Liver (tissue), 9 donors: ENCODE measurements around the gene C8B. TPM values are rescaled to one million over a fixed set of nuclear protein-coding genes. Genes with fewer than 3 reads are reported as not detected.

Experiments used
- DNase-seq: peaks from one replicate; pipeline ENCODE4 v3.0.0-alpha.2; 2017; ENCODE audit warnings: low spot score
- H3K27ac ChIP-seq, 2 donors: one replicate each; pipeline ENCODE4 v1.7.0; 2013; ENCODE audit warnings: inconsistent platforms in 2 of 2, low read length in 2 of 2, control low read depth in 1 of 2, low read depth in 1 of 2, mild to moderate bottlenecking in 1 of 2
- H3K27me3 ChIP-seq, 4 donors: one replicate each; pipeline versions ENCODE4 v1.6.1 to v1.7.0; 2013; ENCODE audit warnings: low read length in 3 of 4, inconsistent platforms in 1 of 4, mild to moderate bottlenecking in 1 of 4, moderate library complexity in 1 of 4; ENCODE audit not compliant: control insufficient read depth in 4 of 4, insufficient read depth in 4 of 4
- H3K36me3 ChIP-seq, 4 donors: one replicate each; pipeline versions ENCODE4 v1.6.1 to v1.7.0; 2013; ENCODE audit warnings: low read length in 3 of 4, mild to moderate bottlenecking in 3 of 4, low read depth in 1 of 4, moderate library complexity in 1 of 4; ENCODE audit not compliant: control insufficient read depth in 4 of 4, insufficient read depth in 3 of 4
- H3K4me1 ChIP-seq, 4 donors: one replicate each; pipeline versions ENCODE4 v1.6.1 to v1.7.0; 2013; ENCODE audit warnings: low read length in 3 of 4, mild to moderate bottlenecking in 3 of 4, moderate library complexity in 1 of 4; ENCODE audit not compliant: control insufficient read depth in 4 of 4, insufficient read depth in 4 of 4
- H3K4me3 ChIP-seq, 3 donors: one replicate each; pipeline versions ENCODE4 v1.6.1 to v1.7.0; 2013; ENCODE audit warnings: low read length in 3 of 3, control low read depth in 1 of 3, low read depth in 1 of 3, mild to moderate bottlenecking in 1 of 3
- H3K9ac ChIP-seq, 2 donors: one replicate each; pipeline ENCODE4 v1.7.0; 2013; ENCODE audit warnings: low read length in 2 of 2, mild to moderate bottlenecking in 2 of 2, moderate library complexity in 2 of 2, control low read depth in 1 of 2, low read depth in 1 of 2
- H3K9me3 ChIP-seq, 4 donors: one replicate each; pipeline versions ENCODE4 v1.6.1 to v1.7.0; 2013; ENCODE audit warnings: low read length in 3 of 4; ENCODE audit not compliant: control insufficient read depth in 4 of 4
- ATF3 ChIP-seq: IDR thresholded peaks from 2 replicates; pipeline ENCODE4 v1.6.1; 2016; ENCODE audit warnings: antibody characterized with exemption
- CTCF ChIP-seq: fragments of 150-350 bp; IDR thresholded peaks from 2 replicates; pipeline ENCODE4 v1.5.1; 2017; ENCODE audit warnings: improper control_type of control experiment, low read depth, low read length; ENCODE audit not compliant: missing input control
- EGR1 ChIP-seq, 2 donors: IDR thresholded peaks; 2 replicates each; pipeline ENCODE4 v1.6.1; 2016 to 2018; ENCODE audit warnings: antibody characterized with exemption in 2 of 2, low read depth in 2 of 2
- FOXA2 ChIP-seq: IDR thresholded peaks from 2 replicates; pipeline ENCODE4 v1.6.1; 2016; ENCODE audit warnings: antibody characterized with exemption
- GABPA ChIP-seq, 2 donors: IDR thresholded peaks in 1 of 2; conservative IDR thresholded peaks in 1 of 2; 2 replicates each; pipeline ENCODE4 v1.6.1; 2016; ENCODE audit warnings: antibody characterized with exemption in 2 of 2, mild to moderate bottlenecking in 1 of 2, moderate library complexity in 1 of 2
- HNF4A ChIP-seq, 2 donors: conservative IDR thresholded peaks; 2 replicates each; pipeline ENCODE4 v1.6.1; 2016; ENCODE audit warnings: antibody characterized with exemption in 2 of 2, mild to moderate bottlenecking in 2 of 2
- HNF4G ChIP-seq: IDR thresholded peaks from 2 replicates; pipeline ENCODE4 v1.6.1; 2016; ENCODE audit warnings: antibody characterized with exemption
- JUND ChIP-seq, 2 donors: IDR thresholded peaks; 2 replicates each; pipeline ENCODE4 v1.6.1; 2016; ENCODE audit warnings: antibody characterized with exemption in 2 of 2
- MAX ChIP-seq: IDR thresholded peaks from 2 replicates; pipeline ENCODE4 v1.6.1; 2016; ENCODE audit warnings: antibody characterized with exemption
- NR2F2 ChIP-seq: IDR thresholded peaks from 2 replicates; pipeline ENCODE4 v1.6.1; 2016; ENCODE audit warnings: antibody characterized with exemption
- RAD21 ChIP-seq, 2 donors: IDR thresholded peaks; 2 replicates each; pipeline ENCODE4 v1.6.1; 2016; ENCODE audit warnings: antibody characterized with exemption in 2 of 2, mild to moderate bottlenecking in 2 of 2
- REST ChIP-seq: IDR thresholded peaks from 2 replicates; pipeline ENCODE4 v1.6.1; 2016; ENCODE audit warnings: antibody characterized with exemption, mild to moderate bottlenecking
- RXRA ChIP-seq, 2 donors: IDR thresholded peaks; 2 replicates each; pipeline ENCODE4 v1.6.1; 2017 to 2018; ENCODE audit warnings: antibody characterized with exemption in 2 of 2, mild to moderate bottlenecking in 1 of 2
- SP1 ChIP-seq: IDR thresholded peaks from 2 replicates; pipeline ENCODE4 v1.6.1; 2018; ENCODE audit warnings: antibody characterized with exemption, mild to moderate bottlenecking
- TAF1 ChIP-seq: conservative IDR thresholded peaks from 2 replicates; pipeline ENCODE4 v1.6.1; 2016; ENCODE audit warnings: antibody characterized with exemption, mild to moderate bottlenecking
- YY1 ChIP-seq: IDR thresholded peaks from 2 replicates; pipeline ENCODE4 v1.6.1; 2016; ENCODE audit warnings: antibody characterized with exemption, mild to moderate bottlenecking
- ZBTB33 ChIP-seq: IDR thresholded peaks from 2 replicates; pipeline ENCODE4 v1.6.1; 2016; ENCODE audit warnings: antibody characterized with exemption
- WGBS: extraction: QIAGEN DNeasy Blood & Tissue Kit; methylation state at CpG from one replicate; pipeline ENCODE4 v1.1.7; 2013; 5-methylcytosine and 5-hydroxymethylcytosine counted together
- polyA plus RNA-seq, 2 donors: library from polyadenylated mRNA; stranded (reverse) in 1 of 2; unstranded in 1 of 2; fragments of 200-250 nt in 1 of 2; fragments of >200 nt in 1 of 2; fragmentation: Nextera tagmentation in 1 of 2; extraction: Ambion mirVana in 1 of 2; gene quantifications; one replicate each; pipeline versions ENCODE4 v1.2.1 to v1.2.3, GENCODE V29; 2013 to 2015
- total RNA-seq, 2 donors: library from RNA; depleted of rRNA; stranded (reverse); fragments of >200 nt; gene quantifications; one replicate each; pipeline ENCODE4 v1.2.3, GENCODE V29; 2014
- donor health status: healthy.
- donor health status: healthy.
- donor health status: healthy.
- donor health status: healthy.
- donor health status: healthy.

The C8B gene
- total and polyA plus RNA-seq, 4 donors = 151 to 703 (median 356) TPM

- no peak for TF ChIP-seq ATF3
These were observed 34.6 kb downstream of the C8B start (continued) for GRCh38 chr1:56931211-56931610.

GRCh38 chr1:56929492-56929891 is 36.3 kb downstream of the C8B start:
- WGBS = 90% methylated on average over 2 of the region's 2 CpGs
- DNase-seq = no peak
- no peak overlapping the region for H3K4me3 ChIP-seq
- no peak overlapping the region for H3K9ac ChIP-seq
- TF ChIP-seq FOXA2 (no peak), TAF1 (no peak), ZBTB33 (no peak), MAX (no peak), RAD21 (IDR thresholded peaks at IDR 0.05) (no peak), GABPA (IDR thresholded peaks at IDR 0.05 in 1 of 2, conservative IDR thresholded peaks at IDR 0.05 in 1 of 2) (no peak), RXRA (IDR thresholded peaks at IDR 0.05) (no peak), YY1 (no peak), EGR1 (IDR thresholded peaks at IDR 0.05; ENCODE audit: low read depth in 2 of 2) (no peak), CTCF (no peak), REST (no peak), HNF4G (no peak), SP1 (no peak), HNF4A (conservative IDR thresholded peaks at IDR 0.05) (no peak), JUND (IDR thresholded peaks at IDR 0.05) (no peak), NR2F2 (no peak)
- no peaks in the 10 kb centered on the region for H3K9me3 ChIP-seq
- no peaks in the 10 kb centered on the region for H3K27me3 ChIP-seq
- H3K36me3 ChIP-seq = peaks cover 2 to 51% (median 39%) of the 10 kb centered on the region in 4 donors
- H3K4me1 ChIP-seq = peaks cover 3 to 22% (median 8%) of the 10 kb centered on the region in 4 donors
- H3K27ac ChIP-seq = no peak overlapping the region
